GM12873 (cell line): Measurements from ENCODE around the gene ZAP70.

ENCODE experiments used
- CTCF ChIP-seq: IDR thresholded peaks from 2 replicates; pipeline ENCODE4 v1.5.1; 2012; ENCODE audit warnings: low read depth, mild to moderate bottlenecking, moderate library complexity, low read length, control low read depth; ENCODE audit not compliant: insufficient read depth; ENCODE audit errors: missing control alignments

The ZAP70 gene

GRCh38 chr2:97779141-97779540, 65.8 kb downstream of the ZAP70 start:
- TF ChIP-seq CTCF = no peak

- no peak for TF ChIP-seq CTCF
Measured at GRCh38 chr2:97781981-97782380, 68.6 kb downstream of the ZAP70 start.

- TF ChIP-seq CTCF = no peak
Measured at GRCh38 chr2:97784953-97785352, 71.6 kb downstream of the ZAP70 start.

- no peak for TF ChIP-seq CTCF
Measured at GRCh38 chr2:97785818-97786217, 72.4 kb downstream of the ZAP70 start.

GRCh38 chr2:97788986-97789644, 75.7 kb downstream of the ZAP70 start:
- no peak for TF ChIP-seq CTCF
